Glomerular endothelial cell (primary cell): Measurements from ENCODE around the gene TBX4. TPM values are rescaled to one million over a fixed set of nuclear protein-coding genes. Genes with fewer than 3 reads are reported as not detected.
"Not testable (repeated sequence)": the region's sequence is repeated elsewhere in the genome, so short reads cannot be mapped to it uniquely, and the experiment has no call there.

Experiments used
- DNase-seq: peaks from one replicate; pipeline ENCODE4 v3.0.0-alpha.2; 2011; ENCODE audit warnings: low read depth, low spot score; ENCODE audit errors: extremely low read depth
- total RNA-seq: library from RNA; depleted of rRNA; stranded (reverse); fragments of >200 nt; gene quantifications from 2 replicates; pipeline ENCODE4 v1.2.3, GENCODE V29; 2015

Gene TBX4
- total RNA-seq, 1 donor from 2014 or later: not detected

- no peak for DNase-seq
These were observed 65.0 kb downstream of the TBX4 start for GRCh38 chr17:61517265-61517664.

- DNase-seq: no peak
These were observed 65.8 kb downstream of the TBX4 start for GRCh38 chr17:61517843-61518606.

DNA sequence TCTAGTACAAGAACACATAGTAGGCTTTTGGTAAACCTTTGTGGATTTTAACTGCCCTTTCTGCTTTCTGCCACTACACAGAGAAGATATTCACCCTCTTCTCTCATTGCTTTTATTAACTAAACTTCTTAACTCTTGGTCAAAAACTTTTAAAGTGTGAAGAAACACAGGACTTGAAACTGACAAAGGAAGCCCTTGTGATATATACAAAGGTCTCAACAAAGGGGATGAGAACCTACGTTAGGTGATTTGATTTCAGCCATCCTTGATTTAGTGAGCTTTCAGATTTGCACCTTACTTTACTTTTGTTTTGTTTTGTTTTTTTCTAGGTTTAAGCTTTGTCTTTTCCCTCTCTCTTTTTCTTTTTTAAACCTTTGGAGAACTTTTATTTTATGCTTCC is 66.9 kb downstream of the TBX4 start:
- no peak for DNase-seq

DNA sequence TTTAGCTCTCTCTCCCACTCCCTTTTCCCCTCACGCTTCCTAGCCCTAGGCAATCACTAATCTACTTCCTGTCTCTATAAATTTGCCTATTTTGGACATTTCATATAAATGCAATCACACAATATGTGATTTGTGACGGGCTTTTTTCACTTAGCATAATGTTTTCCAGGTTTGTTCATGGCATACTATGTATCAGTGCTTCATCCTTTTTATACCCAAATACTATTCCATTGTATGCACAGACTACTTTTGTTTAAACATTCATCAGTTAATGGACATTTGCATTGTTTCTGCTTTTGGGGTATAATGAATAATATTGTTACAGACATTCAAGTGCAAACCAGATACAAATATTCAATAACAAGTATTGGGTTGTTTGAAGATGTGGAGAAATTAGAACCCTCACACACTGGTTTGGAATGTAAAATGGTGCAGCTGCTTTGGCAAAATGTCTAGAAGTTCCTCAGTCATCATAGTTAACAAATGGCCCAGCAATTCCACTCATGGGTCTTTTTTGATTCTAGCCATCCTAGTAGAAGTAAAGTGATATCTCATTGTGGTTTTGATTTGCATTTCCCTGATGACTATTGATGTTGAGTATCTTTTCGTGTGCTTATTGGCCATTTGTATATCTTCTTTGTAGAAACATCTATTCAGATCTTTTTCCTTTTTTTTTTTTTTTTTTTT is 67.7 kb downstream of the TBX4 start:
- DNase-seq: no peak

GRCh38 chr17:61520897-61521296 is 68.7 kb downstream of the TBX4 start:
- no peak for DNase-seq

GRCh38 chr17:61522088-61522487 is 69.9 kb downstream of the TBX4 start:
- DNase-seq: no peak

DNA sequence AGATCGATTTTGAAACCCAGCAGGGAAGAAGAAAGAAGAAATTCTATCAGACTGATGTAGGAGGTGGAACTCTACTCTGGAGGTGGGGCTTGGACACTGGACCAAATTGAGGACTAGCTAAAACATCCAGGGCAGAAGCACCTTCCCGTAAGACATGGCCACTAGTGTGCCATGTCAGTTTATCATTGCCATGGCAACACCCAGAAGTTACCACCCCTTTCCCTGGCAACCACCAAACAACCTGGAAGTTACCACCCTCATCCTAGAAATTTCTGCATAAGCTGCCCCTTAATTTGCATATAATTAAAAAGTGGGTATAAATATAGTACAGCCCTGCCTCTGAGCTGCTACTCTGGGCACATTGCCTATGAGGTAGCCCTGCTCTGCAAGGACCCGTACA is 72.1 kb downstream of the TBX4 start:
- DNase-seq: no peak

GRCh38 chr17:61527441-61527840 is 75.2 kb downstream of the TBX4 start:
- not testable (repeated sequence) for DNase-seq

DNA sequence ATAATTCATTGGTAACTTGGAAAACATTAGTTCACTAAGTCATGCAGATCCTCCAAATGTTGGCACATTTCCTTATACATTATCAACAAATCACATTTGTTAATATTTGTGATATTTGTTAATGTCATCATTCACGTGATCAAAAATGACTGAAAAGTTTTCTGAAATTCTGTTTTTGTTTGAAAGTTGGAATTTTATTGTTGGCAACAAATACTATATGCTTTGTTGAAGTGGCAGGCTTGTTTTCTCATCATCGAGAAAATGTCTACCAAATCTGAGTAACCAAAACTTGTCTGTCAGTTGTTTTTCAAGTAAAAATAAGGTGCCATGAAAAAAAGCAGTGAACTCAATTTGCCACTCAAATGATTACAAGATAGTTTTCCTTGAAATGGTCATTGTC is 75.9 kb downstream of the TBX4 start:
- DNase-seq: no peak

DNA sequence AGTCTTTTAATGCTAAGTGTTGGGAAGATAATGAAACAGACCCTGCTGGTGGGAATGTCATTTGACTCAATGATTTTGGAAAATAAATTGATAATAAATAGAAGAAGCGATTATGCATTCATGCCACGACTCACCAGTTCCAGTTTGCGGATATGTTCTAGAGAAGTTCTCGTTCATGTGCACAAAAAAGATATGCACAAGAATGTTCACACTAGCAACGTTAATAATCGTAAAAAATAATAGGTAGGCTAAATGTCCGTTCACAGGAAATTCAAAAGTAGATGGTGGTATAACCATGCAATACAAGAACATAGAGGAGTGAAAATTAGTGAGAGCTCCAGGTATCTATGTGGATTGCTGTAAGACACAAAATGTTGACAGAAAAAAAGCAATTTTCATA is 79.0 kb downstream of the TBX4 start:
- DNase-seq: no peak

DNA sequence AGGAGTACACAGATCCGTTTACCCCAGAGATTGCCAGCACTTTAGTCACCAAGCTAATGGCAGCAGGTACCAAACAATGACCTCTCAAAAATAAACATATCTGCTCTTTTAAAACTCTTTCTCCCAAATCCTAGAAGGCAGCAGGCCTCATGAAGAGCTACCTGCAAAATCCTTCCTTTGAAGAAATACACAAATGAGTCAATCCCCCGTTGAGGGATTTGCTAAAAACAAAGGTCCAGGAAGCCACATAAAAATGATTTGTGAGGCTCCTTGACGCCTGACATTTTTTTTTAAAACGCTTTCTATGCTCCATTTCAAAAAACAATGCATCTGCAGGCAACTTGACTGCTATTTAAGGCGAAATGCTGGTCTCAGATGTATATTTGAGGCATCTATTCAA is 80.6 kb downstream of the TBX4 start:
- DNase-seq: no peak

- DNase-seq: no peak
These were observed 81.6 kb downstream of the TBX4 start for GRCh38 chr17:61533797-61534196.

DNA sequence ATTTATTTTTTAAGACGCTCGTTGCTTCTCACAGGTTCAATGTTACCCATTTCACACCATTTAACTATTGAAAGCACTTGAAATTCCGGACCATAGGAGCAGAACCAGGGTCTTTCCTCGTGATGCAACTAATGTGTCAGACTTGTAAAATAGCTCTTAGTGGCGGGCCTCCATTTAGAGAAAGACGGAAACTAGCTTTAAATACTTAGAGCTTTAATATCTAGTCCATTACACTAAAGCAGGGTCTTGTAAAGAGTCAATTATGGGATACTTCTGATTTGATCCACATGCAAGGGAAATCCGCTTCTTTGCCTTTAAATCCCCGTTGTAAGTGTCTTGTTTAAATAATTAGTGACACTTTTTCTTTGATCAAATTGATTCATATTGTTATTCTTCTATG is 82.2 kb downstream of the TBX4 start:
- no peak for DNase-seq

Other genes starting within 250 kb of the TBX4 start
- gene TBX2, start 52.6 kb upstream of the TBX4 start, total RNA-seq: 0.63 and 3.6 TPM in 2 replicates
- not detected in 2 replicates for gene NACA2, start 138.8 kb downstream of the TBX4 start, total RNA-seq